LHCN-M2 (cell line): ENCODE results near the gene JDP2. TPM values are rescaled to one million over a fixed set of nuclear protein-coding genes. Genes with fewer than 3 reads are reported as not detected.

ENCODE experiments used
- DNase-seq: peaks from one replicate; pipeline ENCODE4 v3.0.0-alpha.2; 2012; ENCODE audit warnings: low read depth
- total RNA-seq: library from RNA; depleted of rRNA; stranded (reverse); fragments of >200 nt; gene quantifications from 2 replicates; pipeline ENCODE4 v1.2.3, GENCODE V29; 2014

JDP2 gene
- total RNA-seq, 1 experiment from 2014 or later, result 28.5 TPM

DNA sequence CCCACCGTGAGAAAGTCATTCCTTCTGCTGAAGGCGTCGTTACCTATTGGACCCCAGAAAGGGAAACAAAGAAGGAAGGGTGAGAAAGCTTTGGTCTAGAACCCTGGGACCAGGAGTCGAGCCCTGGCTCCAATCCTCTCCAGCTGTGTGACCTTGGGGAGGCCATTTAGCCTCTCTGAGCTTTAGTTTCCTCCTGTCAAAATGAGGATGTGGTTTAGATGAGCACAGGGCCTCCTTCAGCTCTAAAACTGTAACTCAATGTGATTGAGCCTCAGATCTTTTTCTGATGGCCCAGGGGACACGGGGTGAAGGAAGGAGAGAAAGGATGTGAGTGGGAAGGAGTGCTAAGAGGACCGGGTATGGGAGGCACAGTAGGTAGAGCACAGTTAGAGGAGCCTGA lies 7.7 kb downstream of the JDP2 start:
- no peak for DNase-seq

DNA sequence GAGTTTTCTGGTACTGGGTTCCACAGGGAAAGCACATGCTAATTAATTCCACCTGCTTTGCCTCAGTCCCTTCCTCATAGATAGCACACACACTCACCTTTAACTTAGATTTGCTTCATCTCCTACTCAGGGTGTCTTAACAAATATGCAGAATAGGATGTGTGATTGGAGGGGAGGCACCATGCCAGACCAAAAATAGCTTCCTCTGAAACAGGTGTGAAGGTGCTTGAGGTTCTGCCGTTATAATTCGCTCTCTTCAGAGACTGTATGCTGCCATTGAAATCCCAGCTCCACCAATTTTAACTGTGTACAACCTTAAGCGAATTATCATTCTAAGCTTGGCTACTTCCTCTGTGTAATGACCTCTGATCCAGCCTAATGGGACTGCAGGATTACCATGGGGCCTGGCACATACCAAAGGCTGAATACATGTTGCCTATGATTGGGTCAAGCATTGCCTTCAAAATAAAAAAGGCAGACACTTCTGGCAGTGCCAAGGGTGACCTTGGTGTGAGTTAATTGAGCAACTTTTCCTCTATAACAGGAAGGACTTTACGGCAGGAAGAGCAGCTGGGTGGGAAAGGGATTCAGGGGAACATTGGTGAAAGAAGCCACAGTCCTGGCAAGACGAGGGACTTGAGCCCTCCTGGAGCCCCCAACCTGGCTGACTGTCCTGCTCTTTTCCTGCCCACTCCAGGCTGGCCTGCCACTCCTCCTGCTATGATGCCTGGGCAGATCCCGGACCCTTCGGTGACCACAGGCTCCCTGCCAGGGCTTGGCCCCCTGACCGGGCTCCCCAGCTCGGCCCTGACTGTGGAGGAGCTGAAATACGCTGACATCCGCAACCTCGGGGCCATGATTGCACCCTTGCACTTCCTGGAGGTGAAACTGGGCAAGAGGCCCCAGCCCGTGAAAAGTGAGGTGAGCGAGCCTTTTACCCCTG lies 9.7 kb downstream of the JDP2 start:
- no peak for DNase-seq

DNA sequence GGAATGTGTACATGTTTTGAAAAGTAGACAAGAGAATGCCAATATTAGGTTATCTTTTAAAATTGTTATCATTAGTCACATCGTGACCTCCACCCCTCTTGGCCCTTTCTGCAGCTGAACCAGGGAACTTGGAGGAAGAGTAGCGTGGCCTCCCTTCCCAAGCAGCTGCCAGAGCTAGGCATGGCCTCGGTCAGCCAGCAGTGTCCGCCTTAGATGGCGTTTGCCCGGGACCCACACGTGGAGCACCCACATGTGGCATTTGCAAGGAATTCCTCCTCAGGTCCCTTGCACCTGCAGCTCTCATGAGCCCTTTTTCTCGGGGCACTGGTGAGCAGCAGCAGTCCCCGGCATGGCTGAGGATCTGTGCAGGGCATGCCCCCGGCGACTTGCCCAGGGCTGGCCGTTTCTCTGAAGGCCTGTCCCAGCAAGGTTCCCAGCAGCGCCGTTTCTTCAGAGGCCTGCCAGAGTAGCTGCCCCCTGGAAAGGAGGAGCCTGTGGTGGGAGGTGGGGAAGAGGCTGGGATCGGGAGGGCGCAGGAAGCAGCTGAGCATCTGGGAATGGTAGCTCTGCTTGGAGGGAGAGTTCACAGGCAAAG lies 10.8 kb downstream of the JDP2 start:
- DNase-seq, result no peak

DNA sequence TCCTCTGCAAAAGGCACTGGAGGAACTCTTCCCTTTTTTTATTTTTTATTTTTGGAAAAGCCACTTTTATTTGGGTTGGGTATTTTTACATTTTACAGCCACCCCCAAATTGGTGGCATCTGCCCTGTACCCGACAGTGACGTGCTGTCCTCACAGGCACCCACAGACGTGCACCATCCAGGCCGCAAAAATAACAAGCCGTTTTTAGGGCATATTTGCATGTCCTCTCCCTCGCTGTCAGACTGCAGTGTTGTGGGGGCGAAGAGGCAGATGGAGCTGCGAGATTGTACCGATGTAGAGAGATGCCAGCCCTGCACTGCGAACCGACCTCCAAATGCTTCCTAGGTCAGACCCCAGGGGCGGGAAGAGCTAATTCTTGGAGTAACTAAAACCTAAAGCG lies 12.2 kb downstream of the JDP2 start:
- no peak for DNase-seq

- peak; percentile 25 for DNase-seq
These were observed 13.1 kb downstream of the JDP2 start for GRCh38 chr14:75440733-75441477.

DNA sequence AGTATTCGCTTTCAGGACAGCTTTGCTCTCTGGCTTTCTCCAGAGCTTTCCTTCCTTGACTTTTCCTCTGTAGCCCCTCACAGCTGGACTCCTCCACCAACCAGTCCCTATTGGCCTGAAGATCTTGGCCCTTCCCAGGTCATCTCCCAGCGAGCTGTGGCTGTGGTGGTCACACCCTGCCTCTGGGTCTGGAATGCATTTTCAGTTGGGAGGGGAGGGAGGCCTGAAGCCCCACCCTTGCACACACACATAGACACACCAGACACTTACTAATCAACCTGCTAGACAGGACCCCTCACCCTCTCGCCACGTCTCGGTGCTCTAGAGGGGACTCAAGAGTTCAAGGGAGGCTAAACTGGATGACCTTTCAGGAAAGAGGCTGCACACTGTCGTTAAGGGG lies 13.9 kb downstream of the JDP2 start:
- no peak for DNase-seq

- no peak for DNase-seq
These were observed 14.3 kb downstream of the JDP2 start for GRCh38 chr14:75442166-75442565.

- peak; percentile 89 for DNase-seq
These were observed 14.8 kb downstream of the JDP2 start for GRCh38 chr14:75442642-75443041.

GRCh38 chr14:75443203-75443969 lies 15.6 kb downstream of the JDP2 start:
- no peak for DNase-seq

GRCh38 chr14:75445236-75445635 lies 17.4 kb downstream of the JDP2 start:
- no peak for DNase-seq

GRCh38 chr14:75445963-75446362 lies 18.1 kb downstream of the JDP2 start:
- DNase-seq, result no peak

- DNase-seq, result no peak
These were observed 18.6 kb downstream of the JDP2 start for GRCh38 chr14:75446447-75446846.

GRCh38 chr14:75448209-75448608 lies 20.4 kb downstream of the JDP2 start:
- DNase-seq, result no peak

DNA sequence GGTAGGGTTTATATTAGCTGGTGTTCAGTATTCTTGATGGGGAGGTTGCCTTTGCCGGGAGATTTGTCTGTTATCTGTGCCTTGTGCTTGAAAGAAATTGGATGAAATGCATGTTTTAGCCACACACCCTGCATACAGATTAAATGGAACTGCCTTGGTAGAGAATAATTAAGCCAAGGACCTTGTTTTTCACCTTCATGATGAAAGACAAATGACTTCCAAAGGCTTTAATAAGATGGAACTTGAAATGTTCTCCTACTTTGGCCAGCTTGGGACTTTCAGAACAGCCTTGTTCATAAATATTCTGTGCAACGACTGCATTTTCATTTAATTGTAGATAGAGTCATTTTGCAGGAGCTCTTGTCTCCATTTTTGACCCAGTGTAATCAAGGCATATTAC lies 21.2 kb downstream of the JDP2 start:
- DNase-seq, result no peak

GRCh38 chr14:75449696-75450095 lies 21.9 kb downstream of the JDP2 start:
- no peak for DNase-seq

DNA sequence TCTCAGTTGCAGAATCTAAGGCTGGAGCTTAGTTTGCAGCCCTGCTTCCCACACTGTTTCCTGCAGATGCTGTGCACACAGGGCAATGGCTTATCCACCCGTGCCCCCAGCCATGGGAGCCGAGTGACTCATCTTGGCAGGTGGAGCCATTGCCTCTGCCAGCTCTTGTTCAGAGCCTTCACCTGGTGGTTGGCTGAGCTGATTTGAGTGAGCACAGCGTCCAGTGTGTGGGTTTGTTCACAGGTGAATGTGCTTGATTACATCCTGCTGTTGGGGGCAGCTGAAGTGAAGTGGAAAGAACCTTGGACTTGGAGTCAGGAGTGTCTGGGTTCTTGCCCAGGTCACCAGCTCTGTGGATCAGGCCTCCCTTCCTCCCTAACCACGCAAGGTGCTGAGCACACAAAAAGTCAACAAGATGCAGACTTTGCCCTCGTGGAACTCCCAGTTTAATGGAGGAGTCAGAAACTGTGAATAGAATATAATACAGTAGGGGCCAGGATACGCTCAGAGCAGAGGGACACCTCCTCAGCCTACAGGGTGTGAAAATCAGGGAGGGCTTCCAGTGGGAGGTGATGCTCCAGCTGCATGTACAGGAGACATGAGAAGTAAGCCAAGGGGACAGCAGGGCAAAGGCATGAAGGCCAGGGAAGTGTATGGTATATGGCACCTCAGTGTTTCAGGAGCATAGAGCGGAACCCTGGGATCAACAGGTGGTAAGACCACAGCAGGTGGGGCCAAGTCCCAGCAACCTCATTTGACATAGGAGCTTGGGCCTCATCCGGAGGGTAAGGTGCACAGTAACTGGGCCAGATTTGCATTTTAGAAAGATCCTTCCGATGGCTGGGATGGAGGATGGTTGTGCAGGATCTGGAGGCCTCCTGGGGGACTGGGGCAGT lies 22.8 kb downstream of the JDP2 start:
- peak; percentile 37 for DNase-seq

GRCh38 chr14:75452324-75452723 lies 24.5 kb downstream of the JDP2 start:
- DNase-seq, result peak; percentile 55

- DNase-seq, result peak; percentile 84
These were observed 25.3 kb downstream of the JDP2 start for GRCh38 chr14:75452900-75453816.

DNA sequence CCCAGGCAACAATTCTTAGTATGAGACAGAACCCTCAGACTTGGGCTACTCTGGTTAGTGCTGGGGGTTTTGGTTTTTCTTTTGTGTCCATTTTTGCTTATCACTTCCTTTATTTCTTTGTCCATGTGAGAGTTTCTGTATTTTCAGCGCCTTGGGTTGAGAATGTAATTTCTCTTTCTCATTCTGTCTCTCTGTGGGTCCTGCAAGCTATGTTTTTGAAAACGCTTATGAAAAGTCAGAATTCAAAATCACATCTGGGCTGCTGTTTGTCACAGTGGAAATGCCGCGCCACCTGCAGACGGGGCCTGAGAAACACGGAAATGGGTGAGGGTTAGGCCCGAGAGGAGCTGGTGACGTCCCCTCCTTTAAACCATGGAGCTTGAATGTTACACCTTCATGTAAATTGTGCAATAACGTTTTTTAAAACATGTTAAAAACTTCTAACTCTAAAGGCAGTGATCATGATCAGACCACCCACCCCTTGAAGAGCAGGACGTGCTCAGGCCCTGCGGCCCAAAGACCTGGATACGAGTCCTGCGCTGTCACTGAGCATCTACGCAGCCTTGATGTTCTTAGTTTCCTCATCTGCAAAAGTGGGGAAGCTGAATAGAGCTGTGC lies 26.1 kb downstream of the JDP2 start:
- no peak for DNase-seq
